HG02981 (cell line): ENCODE measurements around the gene LILRA1.
"Not testable (repeated sequence)": the region's sequence is repeated elsewhere in the genome, so short reads cannot be mapped to it uniquely, and the experiment has no call there.

ENCODE experiments used
- ATAC-seq: cut with Tn5 transposase; IDR thresholded peaks from one replicate; pipeline ENCODE4 v1.9.1; 2021; ENCODE audit warnings: mild to moderate bottlenecking, moderate library complexity; ENCODE audit not compliant: unreplicated experiment

Gene LILRA1

DNA sequence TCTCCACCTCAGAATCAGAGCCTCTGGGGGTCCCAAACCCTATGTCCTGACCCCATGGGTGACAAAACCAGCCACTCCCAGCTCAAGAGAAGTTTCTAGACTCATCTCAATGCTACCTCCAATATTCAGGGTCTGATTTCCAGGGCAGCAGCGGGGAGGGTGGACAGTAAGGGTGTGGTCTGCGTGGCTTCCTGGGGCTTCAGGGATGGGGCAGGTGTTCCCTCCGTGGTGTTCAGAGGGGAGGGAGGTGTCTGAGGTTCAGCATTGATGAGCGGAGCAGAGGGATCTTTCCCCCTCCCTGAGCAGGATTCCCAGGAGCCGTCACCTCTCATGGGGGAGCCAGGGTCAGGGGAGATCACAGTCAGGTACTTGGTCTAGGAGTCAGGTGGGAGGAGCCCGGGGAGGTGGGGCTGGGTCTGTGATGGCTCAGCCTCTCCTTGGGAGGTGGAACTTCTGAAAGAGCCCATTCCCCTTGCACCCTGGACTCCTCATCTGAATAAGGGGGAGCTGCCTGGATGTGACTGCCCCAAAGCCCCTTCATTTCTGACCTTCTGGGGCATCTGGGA lies 16.9 kb upstream of the LILRA1 start:
- ATAC-seq = no peak

DNA sequence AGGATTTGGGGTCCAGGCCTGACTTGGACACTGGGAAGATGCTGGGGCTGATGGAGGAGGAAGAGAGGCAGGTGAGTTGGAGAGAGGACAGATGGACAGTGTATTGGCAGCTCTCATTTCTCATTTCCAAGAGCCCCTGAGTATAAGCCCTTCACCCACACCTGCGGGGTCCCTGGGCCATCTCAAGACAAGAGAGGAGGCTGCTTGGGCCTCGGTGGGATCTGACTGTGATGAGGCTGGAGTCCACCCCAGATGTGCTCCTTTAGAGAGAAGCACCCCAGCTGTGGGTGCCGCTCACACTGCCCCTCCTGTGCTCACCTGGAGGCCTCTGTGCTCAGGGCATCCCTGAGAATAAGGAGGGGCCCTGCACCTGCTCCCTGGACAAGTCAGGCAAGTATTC lies 16.1 kb upstream of the LILRA1 start:
- no peak for ATAC-seq

DNA sequence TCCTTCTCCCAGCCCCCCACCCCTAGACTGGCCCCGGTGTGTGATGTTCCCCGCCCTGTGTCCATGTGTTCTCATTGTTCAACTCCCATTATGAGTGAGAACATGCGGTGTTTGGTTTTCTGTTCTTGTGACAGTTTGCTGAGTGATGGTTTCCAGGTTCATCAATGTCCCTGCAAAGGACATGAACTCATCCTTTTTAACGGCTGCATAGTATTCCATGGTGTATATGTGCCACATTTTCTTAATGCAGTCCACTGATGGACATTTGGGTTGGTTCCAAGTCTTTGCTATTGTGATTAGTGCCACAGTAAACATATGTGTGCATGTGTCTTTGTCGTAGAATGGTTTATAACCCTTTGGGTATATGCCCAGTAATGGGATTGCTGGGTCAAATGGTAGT lies 15.2 kb upstream of the LILRA1 start:
- ATAC-seq = not testable (repeated sequence)

DNA sequence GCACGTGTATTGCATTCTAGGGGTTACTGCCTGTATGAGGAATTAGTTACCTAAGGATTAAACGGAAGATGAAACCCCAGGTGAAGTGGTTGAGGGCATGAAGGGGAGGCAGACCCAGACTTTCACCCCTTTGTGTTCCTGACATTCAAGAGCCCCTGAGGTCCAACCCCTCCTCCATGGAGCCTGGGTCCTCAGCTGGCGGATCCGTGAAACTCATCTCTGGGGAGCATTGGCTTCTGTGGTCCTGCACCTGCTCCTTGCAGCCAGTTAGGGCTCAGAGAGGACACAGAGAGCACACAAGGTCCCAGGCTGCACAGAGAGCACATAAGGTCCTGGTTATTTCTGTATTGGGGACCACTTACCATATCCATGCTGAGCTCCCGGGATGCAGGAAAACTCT lies 7.0 kb upstream of the LILRA1 start:
- ATAC-seq = no peak

DNA sequence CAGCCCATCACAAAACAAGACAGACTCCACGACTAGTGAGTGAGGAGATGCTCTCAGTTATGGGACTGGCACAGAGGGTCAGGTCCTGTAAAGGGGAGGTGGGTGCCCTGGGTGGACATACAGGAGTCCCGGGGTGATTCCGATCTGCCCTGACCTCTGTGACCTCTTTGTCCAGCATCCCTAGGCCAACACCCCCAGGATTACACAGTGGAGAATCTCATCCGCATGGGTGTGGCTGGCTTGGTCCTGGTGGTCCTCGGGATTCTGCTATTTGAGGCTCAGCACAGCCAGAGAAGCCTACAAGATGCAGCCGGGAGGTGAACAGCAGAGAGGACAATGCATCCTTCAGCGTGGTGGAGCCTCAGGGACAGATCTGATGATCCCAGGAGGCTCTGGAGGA lies 6.4 kb upstream of the LILRA1 start:
- no peak for ATAC-seq

DNA sequence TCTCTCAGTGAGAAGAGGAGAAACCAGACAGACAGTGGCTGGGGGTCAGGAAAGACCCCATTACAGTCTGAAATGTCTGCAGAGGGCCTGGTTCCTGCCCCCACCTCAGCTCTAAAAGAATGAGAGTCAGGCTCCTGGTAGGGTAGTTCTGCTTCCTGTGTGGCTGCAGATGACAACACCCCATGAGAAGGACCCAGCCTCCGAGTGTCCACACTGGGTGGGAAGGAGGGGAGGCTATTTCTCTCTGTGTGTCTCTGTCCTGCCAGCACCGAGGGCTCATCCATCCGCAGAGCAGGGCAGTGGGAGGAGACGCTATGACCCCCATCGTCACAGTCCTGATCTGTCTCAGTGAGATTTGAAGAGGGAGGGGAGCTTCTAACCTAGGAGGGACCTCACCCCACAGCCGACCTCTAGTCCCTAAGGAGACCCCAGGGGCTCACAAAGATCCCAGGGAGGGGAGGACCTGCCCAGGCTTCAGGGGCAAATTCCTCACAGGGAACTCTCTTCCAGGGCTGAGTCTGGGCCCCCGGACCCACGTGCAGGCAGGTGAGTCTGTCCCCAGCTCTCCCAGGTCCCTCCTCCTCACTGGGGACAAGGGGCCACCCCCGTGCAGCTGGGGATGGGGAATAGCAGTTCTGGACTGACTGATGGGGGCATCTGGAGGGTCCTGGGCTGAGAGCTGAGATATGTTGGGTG lies 647 bp downstream of the LILRA1 start:
- not testable (repeated sequence) for ATAC-seq

DNA sequence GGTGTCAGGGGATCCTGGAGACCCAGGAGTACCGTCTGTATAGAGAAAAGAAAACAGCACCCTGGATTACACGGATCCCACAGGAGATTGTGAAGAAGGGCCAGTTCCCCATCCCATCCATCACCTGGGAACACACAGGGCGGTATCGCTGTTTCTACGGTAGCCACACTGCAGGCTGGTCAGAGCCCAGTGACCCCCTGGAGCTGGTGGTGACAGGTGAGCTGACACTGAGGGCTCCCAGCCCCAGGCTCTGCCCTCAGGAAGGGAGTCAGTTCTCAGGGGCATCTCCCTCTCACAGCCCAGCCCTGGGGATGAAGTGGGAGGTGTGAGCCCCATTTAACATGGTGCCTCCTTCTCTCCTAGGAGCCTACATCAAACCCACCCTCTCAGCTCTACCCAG lies 1.3 kb downstream of the LILRA1 start:
- ATAC-seq = no peak

DNA sequence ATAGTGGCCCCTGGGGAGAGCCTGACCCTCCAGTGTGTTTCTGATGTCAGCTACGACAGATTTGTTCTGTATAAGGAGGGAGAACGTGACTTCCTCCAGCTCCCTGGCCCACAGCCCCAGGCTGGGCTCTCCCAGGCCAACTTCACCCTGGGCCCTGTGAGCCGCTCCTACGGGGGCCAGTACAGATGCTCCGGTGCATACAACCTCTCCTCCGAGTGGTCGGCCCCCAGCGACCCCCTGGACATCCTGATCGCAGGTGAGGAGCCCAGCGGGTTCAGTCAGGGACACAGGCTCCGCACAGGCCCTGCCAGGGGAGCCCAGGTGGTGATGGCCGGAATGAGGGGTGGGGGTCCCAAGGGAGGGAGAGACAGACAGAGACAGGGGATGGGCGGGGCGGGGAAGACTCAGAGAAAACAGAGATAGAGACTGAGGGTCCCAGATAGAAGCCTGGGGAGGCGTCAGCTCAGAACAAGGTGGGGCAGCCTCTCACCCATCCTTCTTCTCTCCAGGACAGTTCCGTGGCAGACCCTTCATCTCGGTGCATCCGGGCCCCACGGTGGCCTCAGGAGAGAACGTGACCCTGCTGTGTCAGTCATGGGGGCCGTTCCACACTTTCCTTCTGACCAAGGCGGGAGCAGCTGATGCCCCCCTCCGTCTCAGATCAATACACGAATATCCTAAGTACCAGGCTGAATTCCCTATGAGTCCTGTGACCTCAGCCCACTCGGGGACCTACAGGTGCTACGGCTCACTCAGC lies 2.4 kb downstream of the LILRA1 start:
- not testable (repeated sequence) for ATAC-seq

DNA sequence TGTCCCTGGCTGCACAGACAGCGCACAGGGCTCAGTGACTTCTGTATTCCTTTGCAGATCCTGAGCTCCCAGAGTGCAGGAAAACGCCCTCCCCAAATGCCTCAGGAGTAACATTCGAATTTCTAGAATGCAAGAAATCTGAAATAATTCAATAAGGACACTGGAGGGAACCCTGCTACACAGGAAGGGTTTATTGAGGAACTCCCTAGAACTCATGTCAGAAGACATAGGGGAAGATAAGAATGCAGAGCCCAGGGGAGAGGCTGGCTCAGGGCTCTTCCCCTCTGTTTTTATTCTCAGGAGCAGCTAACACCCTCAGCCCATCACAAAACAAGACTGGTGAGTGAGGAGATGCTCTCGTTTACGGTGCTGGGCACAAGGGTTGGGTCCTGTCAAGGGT lies 6.8 kb downstream of the LILRA1 start:
- no peak for ATAC-seq

DNA sequence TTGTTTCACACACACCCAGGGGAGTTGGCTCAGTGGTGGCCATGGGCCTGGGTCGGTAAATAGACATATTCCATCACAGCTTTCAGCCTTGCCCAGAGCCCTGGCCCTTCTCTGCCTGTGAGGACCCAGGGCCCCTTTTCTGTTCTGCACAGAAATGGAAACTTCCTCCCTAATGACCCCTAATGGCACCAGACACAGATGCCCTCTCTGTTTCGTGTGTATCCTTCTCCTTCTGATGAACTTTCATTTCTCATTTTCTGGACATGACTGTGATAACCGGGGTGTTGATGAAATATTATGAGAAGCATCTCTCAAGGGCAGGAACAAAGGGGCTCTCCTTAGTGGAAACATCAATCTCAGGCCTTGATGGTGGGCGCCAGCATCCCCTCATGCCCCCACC lies 12.8 kb downstream of the LILRA1 start:
- peak; percentile 30 for ATAC-seq

DNA sequence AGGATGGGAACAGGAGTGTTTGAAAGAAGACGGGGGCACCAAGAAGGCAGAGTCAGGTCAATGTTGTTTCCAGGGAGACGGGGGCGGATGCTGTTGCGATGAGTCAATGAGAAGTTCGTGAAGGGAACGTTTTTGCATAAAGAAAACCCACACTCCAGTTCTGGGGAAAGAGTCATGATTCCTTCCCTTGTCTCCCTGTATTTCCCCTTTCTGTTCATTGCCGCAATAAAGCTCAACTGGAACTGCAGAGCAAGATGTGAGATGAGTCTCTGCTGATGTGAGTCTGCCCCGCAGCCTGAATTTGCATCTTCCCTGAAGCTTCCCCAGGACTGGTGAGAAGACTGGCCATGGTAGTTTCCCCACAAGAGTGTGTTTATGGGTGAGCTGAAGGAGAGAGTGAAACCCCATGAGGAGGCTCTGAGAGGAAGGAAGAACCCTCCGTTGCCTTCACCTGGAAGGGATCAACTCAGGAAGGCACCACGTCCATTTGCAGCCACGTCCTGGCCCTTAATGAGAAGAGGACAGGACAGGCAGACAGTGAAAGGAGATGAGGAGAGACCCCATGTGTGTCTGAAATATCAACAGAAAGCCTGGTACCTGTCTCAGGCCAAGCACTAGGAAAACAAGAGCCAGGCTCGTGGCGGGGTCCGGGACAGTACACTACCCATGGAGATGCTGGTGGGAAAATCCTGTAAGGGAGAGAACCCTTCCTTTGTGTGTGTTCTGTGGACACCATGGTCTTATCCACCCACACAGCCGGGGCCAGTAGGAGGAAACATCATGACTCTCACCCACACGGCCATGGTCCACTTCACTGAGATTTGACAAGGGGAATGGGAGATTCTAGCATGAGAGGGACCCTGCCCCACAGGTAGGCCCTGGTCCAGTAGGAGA lies 13.7 kb downstream of the LILRA1 start:
- ATAC-seq = peak; percentile 60

DNA sequence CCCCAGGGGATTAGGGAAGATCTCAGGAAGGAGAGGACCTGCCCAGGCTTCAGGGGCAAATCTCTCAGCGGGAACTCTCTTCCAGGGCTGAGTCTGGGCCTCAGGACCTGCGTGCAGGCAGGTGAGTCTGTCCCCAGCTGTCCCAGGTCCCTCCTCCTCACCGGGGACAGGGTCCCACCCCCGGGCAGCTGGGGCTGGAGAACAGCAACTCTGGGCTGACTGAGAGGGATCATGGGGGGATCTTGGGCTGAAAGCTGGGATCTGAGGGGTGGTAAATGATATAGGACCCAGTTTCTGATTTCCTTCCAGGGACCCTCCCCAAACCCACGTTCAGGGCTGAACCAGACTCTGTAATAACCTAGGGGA lies 14.3 kb downstream of the LILRA1 start:
- no peak for ATAC-seq

DNA sequence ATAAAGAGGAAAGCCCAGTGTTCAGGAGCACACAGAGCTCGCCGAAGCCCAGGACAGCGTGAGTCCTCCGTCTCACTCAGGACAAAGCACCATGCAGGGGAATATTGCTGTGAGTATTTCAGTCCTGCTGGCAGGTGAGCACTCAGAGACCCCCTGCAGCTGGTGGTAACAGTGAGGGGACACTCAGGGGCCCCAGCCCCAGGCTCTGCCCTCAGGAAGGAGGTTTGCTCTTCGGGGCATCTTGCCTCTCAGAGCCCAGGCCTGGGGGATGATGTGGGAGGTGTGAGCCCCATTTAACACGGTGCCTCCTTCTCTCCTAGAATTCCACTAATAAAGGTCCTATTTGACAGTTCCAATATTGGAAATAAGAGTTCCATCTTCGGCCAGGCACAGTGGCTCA lies 14.8 kb downstream of the LILRA1 start:
- ATAC-seq = no peak

DNA sequence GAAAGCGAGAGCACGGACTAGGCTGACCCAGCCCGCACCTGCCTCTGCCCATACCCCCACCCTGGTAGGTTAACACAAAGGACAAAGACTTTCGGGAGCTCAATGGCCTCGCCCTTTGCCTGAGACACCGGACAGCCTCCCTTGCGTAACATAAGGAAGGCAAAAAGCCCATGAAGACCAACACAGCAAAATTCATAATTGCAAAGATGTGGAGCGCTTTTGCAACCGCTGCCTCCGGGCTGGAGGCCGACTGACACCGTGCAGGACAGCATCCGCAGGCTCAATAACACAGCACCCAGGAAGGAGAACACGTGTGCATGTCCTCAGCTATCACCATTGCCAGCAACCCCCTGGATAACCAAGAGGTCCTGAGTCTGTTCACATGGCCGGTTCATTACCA lies 15.4 kb downstream of the LILRA1 start:
- no peak for ATAC-seq

DNA sequence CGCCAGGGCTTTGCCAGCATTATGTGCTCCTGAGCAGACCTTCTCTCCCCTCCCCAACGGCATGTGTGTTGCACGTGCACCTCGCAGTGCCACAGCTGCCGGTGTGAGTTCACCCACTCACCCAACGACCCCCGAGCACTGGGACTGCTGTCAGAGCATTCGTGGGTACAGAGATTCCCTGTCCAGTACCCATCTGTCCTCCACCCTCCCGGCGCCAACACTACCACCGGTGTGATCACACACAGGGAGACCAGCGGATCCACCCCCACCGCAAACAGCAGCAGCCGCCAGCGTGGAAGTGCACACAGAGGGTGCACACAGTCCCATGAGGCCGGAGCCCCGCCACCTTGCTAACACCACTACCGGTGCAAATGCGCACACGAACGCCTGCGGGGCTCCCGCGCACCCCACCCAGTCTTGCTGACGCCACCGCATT lies 15.9 kb downstream of the LILRA1 start:
- no peak for ATAC-seq

DNA sequence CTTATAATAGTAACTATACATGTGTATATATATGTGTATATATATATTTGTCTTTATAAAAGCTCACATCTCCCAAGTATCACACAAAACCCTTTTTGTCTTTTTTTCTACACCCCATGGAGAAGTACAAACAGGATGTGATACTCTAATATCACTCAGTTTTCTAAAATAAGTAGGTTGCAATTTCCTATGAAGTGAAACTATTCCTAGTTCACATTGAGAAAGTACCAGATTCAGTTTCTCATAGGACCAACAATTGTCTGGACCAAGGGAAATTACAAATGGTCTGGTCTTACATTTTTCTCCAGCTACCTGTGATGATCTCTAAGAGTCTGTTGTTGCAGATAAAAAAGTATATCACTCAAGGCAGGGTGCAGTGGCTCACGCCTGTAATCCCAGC lies 19.0 kb downstream of the LILRA1 start:
- no peak for ATAC-seq

DNA sequence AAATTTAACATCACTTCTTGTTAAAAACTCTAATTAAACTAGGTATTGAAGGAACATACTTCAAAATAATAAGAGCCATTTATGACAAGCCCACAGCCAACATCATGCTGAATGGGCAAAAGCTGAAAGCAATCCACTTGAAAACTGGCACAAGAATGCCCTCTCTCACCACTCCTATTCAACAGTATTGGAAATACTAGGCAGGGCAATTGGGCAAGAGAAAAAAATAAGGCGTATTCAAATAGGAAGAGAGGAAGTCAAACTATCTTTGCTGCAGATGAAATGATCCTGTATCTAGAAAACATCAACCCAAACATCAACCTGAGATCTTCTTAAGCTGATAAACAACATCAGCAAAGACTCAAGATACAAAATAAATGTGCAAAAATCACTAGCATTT lies 21.3 kb downstream of the LILRA1 start:
- no peak for ATAC-seq

DNA sequence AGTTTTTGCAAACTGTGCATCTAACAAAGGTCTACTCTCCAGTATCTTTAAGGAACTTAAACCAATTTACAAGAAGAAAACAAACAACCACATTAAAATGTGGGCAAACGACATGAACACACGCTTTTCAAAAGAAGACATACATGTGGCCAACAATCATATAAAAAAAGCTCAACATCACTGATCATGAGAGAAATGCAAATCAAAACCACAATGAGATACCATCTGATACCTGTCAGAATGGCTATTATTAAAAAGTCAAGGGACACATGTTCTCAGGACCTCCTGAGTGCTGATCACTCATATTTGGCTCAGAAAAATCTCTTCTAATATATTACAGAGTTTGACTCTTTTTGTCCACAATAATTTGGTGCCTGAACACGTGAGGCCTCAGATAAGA lies 22.6 kb downstream of the LILRA1 start:
- ATAC-seq = peak; percentile 23

DNA sequence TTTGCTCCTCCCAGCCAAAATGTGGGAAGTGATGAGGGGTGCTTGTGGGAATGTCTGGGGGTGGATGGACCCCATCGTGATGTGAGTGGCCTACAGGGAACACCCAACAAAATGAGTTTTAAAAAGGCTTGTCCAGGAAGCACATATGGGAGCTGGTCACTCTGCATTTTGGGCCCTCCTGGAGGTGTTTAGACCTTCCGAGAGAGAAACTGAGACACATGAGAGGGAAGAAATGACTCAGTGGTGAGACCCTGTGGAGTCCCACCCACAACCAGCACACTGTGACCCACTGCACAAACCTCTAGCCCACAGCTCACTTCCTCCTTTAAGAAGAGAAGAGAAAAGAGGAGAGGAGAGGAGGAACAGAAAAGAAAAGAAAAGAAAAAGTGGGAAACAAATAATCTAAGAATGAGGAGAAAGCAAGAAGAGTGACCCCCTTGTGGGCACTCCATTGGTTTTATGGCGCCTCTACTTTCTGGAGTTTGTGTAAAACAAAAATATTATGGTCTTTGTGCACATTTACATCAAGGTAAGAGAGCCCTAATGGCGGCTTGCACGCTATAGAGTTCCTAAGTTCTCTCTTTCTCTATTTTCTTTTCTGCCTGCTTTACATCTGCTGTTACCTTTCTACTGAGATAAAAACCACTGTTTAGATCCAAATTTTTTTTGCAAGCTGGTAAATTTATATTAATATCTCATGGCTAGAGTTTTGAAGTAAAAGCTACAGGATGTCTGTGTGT lies 23.6 kb downstream of the LILRA1 start:
- peak; percentile 85 for ATAC-seq

DNA sequence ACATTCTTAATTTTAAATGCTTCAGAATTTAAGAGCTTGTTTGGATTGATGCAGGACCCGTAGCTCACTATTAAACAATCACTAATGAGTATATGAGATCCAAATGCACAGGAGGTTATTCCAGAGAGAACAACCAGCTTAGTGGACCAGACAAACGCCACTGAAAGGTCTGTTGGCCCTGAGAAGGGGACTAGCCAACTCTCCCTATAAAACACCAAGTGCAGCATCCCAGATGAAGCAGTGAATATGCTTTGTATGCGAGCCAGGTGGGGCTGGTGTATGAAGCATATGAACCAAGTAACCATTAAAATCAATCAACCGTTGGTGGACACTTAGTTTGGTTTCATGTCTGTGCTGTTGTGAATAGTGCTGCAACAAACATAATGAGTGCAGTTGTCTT lies 27.0 kb downstream of the LILRA1 start:
- ATAC-seq = no peak

DNA sequence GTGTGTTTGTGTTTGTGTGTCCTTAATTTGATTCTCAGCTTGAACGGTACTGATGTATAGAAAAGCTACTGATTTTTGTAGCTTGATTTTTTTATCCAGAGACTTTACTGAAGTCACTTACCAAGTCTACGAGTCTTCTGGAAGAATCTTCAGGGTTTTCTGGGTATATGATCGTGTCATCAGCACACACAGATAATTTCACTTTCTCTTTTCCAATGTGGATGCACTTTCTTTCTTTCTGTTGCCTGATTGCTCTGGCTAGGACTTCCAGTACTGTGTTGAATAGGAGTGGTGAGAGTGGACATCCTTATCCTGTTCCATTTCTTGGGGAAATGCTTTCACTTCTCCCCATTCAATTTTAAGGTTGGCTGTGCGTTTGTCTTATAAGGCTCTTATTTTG lies 29.0 kb downstream of the LILRA1 start:
- no peak for ATAC-seq
